Motor neuron (in vitro differentiated cells): ENCODE data around the gene FLYWCH1. TPM values are rescaled to one million over a fixed set of nuclear protein-coding genes. Genes with fewer than 3 reads are reported as not detected.
"Not testable (repeated sequence)": the region's sequence is repeated elsewhere in the genome, so short reads cannot be mapped to it uniquely, and the experiment has no call there.

ENCODE experiments used
- ATAC-seq, 8 experiments: fragments of 200-7000 bp; cut with Tn5 transposase; replicated peaks in 6 of 8; 2 replicates each; pipeline ENCODE4 v1.8.0; 2021; ENCODE audit warnings: mild to moderate bottlenecking in 8 of 8, moderate library complexity in 8 of 8
- H3K27ac ChIP-seq, 2 donors: fragments of 250-450 bp; sonication (Bioruptor Pico); 2 replicates each; pipeline ENCODE4 v1.9.0; 2021; ENCODE audit warnings: antibody characterized with exemption in 2 of 2, mild to moderate bottlenecking in 2 of 2, moderate library complexity in 1 of 2
- H3K4me1 ChIP-seq, 2 donors: fragments of 250-450 bp; sonication (Bioruptor Pico); replicated peaks in 1 of 2; 2 replicates each; pipeline ENCODE4 v1.6.1; 2021; ENCODE audit warnings: antibody characterized with exemption in 2 of 2, mild to moderate bottlenecking in 2 of 2, moderate library complexity in 1 of 2
- H3K4me3 ChIP-seq, 5 donors: fragments of 250-450 bp; sonication (Bioruptor Pico); 2 replicates each; pipeline ENCODE4 v1.9.0; 2021; ENCODE audit warnings: antibody characterized with exemption in 5 of 5, mild to moderate bottlenecking in 5 of 5, moderate library complexity in 4 of 5
- WGBS, 10 experiments: fragments of 450-650 bp; shearing (Covaris generic); methylation state at CpG; one replicate each; pipeline ENCODE4 v1.0.0; 2022; 5-methylcytosine and 5-hydroxymethylcytosine counted together
- in situ Hi-C, 9 experiments: fragments of 400-800 bp; cut with MboI; loops; one replicate each; pipeline ENCODE4 v1.15.0; 2021; ENCODE audit warnings: low sequenced_read_pairs in 9 of 9, low pct_unique_long_range_greater_than_20kb in 2 of 9; ENCODE audit not compliant: unreplicated experiment in 9 of 9
- total RNA-seq, 8 experiments: library from RNA; unstranded; fragments of 300-600 nt; gene quantifications; 2 replicates each; pipeline versions ENCODE4 v1.2.3 to v1.2.4, GENCODE V29; 2022

Gene FLYWCH1
- total RNA-seq, 8 experiments from 2014 or later, result 15.0 to 55.9 (median 23.0) TPM

- Histone ChIP-seq H3K4me3 (no peak overlapping the region), H3K27ac (no peak overlapping the region), H3K4me1 (no peaks in the 10 kb centered on the region)
- in situ Hi-C loops, result no loop called here
- peak in 1 of 8 experiments; percentile 10 for ATAC-seq
- WGBS, 10 experiments, result 98 to 100% methylated on average over 7 to 8 of the region's 12 CpGs; no CpG with 5 or more reads in 8 of the 10 experiments
These were observed 26.5 kb downstream of the FLYWCH1 start for GRCh38 chr16:2938206-2938605.

DNA sequence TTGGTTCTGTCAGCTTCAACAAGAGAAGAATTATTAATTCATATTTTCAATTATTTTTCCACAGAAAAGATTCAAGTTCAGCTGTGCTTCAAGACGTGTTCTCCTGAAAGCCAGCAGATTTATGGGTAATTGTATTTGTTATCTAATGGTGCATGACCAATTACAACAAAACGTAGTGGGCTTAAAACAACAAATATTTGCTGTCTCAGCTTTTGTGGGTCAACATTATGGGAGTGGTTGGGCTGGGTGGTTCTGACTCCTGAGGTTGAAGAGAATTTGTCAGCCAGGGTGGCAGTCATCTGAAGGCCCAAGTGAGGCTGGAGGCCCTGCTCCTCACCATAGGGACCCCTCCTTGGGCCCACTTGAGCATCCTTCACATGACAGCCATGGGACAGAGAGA is 28.2 kb downstream of the FLYWCH1 start:
- in situ Hi-C loops, result no loop called here
- WGBS, 10 experiments, result 83 to 100% (median 86%) methylated on average over 1 to 2 of the region's 2 CpGs; no CpG with 5 or more reads in 7 of the 10 experiments
- ATAC-seq, result no peak
- no peak overlapping the region for H3K27ac ChIP-seq
- H3K4me1 ChIP-seq, result no peaks in the 10 kb centered on the region
- H3K4me3 ChIP-seq, result no peak overlapping the region

DNA sequence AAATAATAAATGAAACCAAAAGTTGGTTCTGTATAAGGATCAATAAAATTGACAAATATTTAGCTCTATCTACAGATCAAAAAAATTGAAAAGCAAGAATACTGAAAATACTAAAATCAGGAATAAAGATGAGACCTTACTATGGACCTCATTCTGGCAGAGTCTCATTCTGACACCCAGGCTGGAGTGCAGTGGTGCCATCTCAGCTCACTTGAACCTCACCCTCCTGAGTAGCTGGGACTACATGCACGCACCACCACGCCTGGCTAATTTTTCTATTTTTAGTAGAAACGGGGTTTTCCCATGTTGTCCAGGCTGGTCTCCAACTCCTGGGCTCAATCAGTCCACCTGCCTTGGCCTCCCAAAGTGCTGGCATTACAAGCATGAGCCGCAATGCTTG is 30.3 kb downstream of the FLYWCH1 start:
- 73 to 100% (median 93%) methylated on average over 1 to 4 of the region's 4 CpGs; no CpG with 5 or more reads in 1 of the 10 experiments for WGBS, 10 experiments
- Histone ChIP-seq H3K4me3 (no peak overlapping the region), H3K27ac (no peak overlapping the region), H3K4me1 (no peaks in the 10 kb centered on the region)
- ATAC-seq, result no peak
- in situ Hi-C loops, result no loop called here

DNA sequence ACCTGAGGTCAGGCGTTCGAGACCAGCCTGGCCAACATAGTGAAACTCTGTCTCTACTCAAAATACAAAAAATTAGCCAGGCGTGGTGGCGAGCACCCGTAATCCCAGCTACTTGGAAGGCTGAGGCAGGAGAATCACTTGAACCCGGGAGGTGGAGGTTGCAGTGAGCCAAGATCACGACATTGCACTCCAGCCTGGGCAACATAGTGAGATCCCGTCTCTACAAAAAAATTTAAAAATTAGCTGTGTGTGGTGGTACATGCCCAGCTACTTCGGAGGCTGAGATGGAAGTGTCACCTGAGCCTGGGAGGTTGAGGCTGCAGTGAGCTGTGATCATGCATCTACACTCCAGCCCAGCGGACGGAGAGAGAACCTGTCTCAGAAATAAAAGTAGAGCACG is 32.0 kb downstream of the FLYWCH1 start:
- in situ Hi-C loops, ATAC-seq, H3K27ac ChIP-seq, H3K4me3 ChIP-seq, H3K4me1 ChIP-seq: not testable (repeated sequence)
- 69 to 100% (median 87%) methylated on average over 1 to 5 of the region's 12 CpGs; no CpG with 5 or more reads in 4 of the 10 experiments for WGBS, 10 experiments

DNA sequence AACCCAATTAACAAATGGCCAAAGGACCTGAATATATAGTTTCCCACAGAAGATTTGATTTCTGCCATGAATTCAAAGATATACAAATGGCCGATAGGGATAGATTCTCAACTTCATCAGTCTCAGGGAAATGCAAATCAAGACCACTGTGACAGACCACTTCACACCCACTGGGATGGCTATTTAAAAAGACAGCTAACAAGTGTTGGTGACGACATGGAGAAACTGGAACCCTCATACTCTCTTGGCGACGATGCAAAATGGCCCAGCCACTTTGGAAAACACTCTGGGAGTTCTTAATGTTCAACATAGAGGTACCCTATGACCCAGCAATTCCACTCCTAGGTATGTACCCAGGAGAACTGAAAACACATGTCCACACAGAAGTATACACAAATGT is 34.9 kb downstream of the FLYWCH1 start:
- H3K4me3 ChIP-seq, result no peak overlapping the region
- 83 to 100% (median 93%) methylated on average over 1 to 4 of the region's 4 CpGs; no CpG with 5 or more reads in 2 of the 10 experiments for WGBS, 10 experiments
- no peak overlapping the region for H3K27ac ChIP-seq
- no peaks in the 10 kb centered on the region for H3K4me1 ChIP-seq
- no peak for ATAC-seq
- in situ Hi-C loops, result no loop called here

DNA sequence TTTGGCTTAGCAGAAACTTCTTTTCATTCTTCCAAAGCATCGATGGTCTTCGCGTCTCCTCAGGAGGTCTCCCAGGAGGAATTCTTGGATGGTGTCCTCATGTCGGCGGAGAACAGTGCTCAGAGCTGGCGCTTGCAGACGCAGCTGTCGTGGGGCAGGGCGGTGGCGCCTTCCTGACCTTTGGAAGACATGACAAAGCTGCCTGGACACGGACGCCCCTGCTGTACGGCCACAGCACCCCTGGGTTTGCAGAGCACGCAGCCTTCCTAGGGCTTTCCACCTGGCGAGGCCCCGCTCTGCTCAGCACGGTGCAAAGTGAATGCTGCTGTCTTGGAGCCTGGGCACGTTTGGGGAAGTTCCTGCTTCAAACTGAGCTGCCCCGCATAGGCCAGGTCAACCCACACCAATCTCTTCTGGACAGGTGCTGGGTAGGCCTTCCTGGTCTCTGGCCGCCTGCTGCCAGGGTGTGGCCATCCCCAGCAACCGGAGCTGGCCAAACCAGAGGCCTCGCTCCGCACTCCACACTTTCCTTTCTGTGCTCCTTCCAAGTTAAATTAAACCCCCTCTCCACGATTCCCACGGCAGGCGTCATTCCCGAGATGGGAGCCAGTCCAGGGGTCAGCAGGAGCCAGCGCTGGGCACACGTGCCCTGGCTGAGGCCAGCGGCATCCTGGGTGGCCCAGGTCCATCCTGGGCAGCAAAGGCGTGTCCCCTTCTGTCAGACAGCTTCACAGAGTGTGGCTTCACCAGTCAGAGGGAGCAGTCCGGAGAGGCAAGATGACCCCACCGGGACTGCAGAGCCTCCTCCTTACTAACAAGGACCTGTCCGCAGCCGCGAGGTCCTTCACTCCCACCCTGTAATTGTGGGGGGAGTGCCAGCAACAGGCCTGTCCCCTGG is 37.3 kb downstream of the FLYWCH1 start:
- 87 to 98% (median 93%) methylated on average over 3 to 9 of the region's 36 CpGs; no CpG with 5 or more reads in 5 of the 10 experiments for WGBS, 10 experiments
- ATAC-seq, result peak in 4 of 8 experiments; percentile 3 to 13 (median 8)
- Histone ChIP-seq H3K4me1 (peaks cover 4 to 5% of the 10 kb centered on the region in 2 donors), H3K27ac (no peak overlapping the region), H3K4me3 (no peak overlapping the region)
- in situ Hi-C loops, result no loop called here

GRCh38 chr16:2949705-2950352 is 38.1 kb downstream of the FLYWCH1 start:
- Histone ChIP-seq H3K27ac (no peak overlapping the region), H3K4me3 (no peak overlapping the region), H3K4me1 (peaks cover 7 to 11% of the 10 kb centered on the region in 2 donors)
- ATAC-seq, result no peak
- WGBS, 10 experiments, result 76 to 100% (median 87%) methylated on average over 1 to 6 of the region's 19 CpGs; no CpG with 5 or more reads in 4 of the 10 experiments
- in situ Hi-C loops, result no loop called here

DNA sequence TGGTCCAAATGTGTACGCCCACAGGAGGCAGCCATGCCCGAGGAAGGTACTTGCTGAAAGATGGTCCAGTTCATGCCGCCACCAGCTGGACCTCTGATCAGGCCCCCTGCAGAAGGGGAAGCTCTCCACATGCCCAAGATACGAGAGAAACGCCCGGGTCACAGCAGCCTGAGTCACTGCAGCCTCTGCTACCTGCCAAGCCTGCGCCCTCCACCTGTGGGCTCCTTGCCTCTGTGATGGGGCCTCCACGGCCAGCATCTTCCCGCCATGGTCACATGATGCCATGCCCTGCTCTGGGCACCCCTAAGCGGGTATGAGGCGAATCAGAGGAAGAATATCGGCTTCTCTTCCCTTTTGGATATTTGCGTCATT is 38.6 kb downstream of the FLYWCH1 start:
- in situ Hi-C loops, result no loop called here
- H3K27ac ChIP-seq, result no peak overlapping the region
- no peak for ATAC-seq
- H3K4me3 ChIP-seq, result no peak overlapping the region
- WGBS, 10 experiments, result 89 to 90% methylated on average over 9 of the region's 13 CpGs; no CpG with 5 or more reads in 8 of the 10 experiments
- H3K4me1 ChIP-seq, result peaks cover 7 to 11% of the 10 kb centered on the region in 2 donors

- ATAC-seq, result no peak
- Histone ChIP-seq H3K4me1 (peaks cover 7 to 11% of the 10 kb centered on the region in 2 donors), H3K27ac (no peak overlapping the region), H3K4me3 (no peak overlapping the region)
- in situ Hi-C loops, result no loop called here
- whole genome bisulfite sequencing, 10 experiments, result 75 to 87% (median 83%) methylated on average over 1 to 12 of the region's 16 CpGs; no CpG with 5 or more reads in 5 of the 10 experiments
These were observed 39.0 kb downstream of the FLYWCH1 start for GRCh38 chr16:2950773-2951172.

- no peak overlapping the region for H3K27ac ChIP-seq
- no peak for ATAC-seq
- WGBS, 10 experiments, result 31 to 92% (median 64%) methylated on average over 1 to 8 of the region's 11 CpGs; no CpG with 5 or more reads in 4 of the 10 experiments
- in situ Hi-C loops, result no loop called here
- peaks cover 7 to 11% of the 10 kb centered on the region in 2 donors for H3K4me1 ChIP-seq
- no peak overlapping the region for H3K4me3 ChIP-seq
These were observed 40.9 kb downstream of the FLYWCH1 start for GRCh38 chr16:2952679-2953078.

- peak in 5 of 8 experiments; percentile 15 to 74 (median 70) for ATAC-seq
- H3K4me1 ChIP-seq, result peaks cover 7 to 11% of the 10 kb centered on the region in 2 donors
- in situ Hi-C loops, result no loop called here
- no peak overlapping the region for H3K4me3 ChIP-seq
- H3K27ac ChIP-seq, result no peak overlapping the region
- WGBS, 10 experiments, result 8 to 100% (median 68%) methylated on average over 1 to 18 of the region's 31 CpGs; no CpG with 5 or more reads in 4 of the 10 experiments
These were observed 42.2 kb downstream of the FLYWCH1 start for GRCh38 chr16:2953706-2954627.

DNA sequence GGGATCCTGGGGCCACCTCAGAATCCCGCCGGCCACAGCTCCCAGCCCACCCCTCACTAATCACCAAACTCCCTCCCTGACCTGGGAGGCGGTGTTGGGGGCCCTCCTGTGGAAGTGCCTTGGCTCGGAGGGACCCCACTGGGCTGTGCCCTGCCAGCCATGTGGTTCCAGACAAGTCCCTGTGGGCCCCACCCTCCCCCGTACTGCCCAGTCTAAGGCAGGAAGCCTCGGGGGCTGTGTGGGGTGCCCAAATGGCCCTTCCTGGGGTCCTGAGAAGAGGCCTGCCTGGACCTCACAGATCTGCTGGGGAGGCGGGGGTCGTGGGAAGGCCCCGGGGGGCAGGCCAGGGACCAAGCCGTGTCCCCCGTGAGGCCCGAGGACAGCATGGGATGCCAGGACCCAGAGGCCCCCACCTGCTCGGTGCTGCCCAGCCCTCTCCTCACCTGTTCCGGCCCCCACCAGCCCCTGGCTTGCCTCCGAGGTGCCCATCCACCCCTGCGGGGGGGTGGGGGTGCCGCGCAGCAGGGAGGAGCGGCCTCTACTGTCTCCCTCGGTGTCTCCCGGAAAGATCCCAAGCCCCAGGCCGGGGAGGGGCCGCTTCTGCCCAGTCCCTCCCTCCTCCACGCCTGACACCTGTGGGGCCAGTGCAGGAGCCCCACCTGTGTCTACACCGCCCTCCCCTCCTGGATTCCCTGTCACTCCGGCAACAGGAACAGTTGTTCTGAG is 43.1 kb downstream of the FLYWCH1 start:
- peak in 4 of 8 experiments; percentile 11 to 19 (median 16) for ATAC-seq
- Histone ChIP-seq H3K4me3 (no peak overlapping the region), H3K27ac (no peak overlapping the region), H3K4me1 (peaks cover 7 to 11% of the 10 kb centered on the region in 2 donors)
- in situ Hi-C loops, result no loop called here
- no CpG with 5 or more reads among the region's 26 CpGs for WGBS, 10 experiments
